Muscle layer of duodenum (tissue), 2 donors: ENCODE data around the gene ZNF345.

Experiments
- H3K27ac ChIP-seq: one replicate; pipeline ENCODE4 v1.7.0; 2013; ENCODE audit warnings: mild to moderate bottlenecking, low read length
- H3K27me3 ChIP-seq: one replicate; pipeline ENCODE4 v1.7.0; 2013; ENCODE audit warnings: low read depth, mild to moderate bottlenecking, control low read depth, low read length
- H3K36me3 ChIP-seq, 2 donors: one replicate each; pipeline ENCODE4 v1.7.0; 2013; ENCODE audit warnings: low read length in 2 of 2, control low read depth in 1 of 2, mild to moderate bottlenecking in 1 of 2; ENCODE audit not compliant: insufficient read depth in 2 of 2, control insufficient read depth in 1 of 2
- H3K4me1 ChIP-seq, 2 donors: one replicate each; pipeline ENCODE4 v1.7.0; 2013; ENCODE audit warnings: low read length in 2 of 2, mild to moderate bottlenecking in 2 of 2, control low read depth in 1 of 2, moderate library complexity in 1 of 2; ENCODE audit not compliant: insufficient read depth in 2 of 2, control insufficient read depth in 1 of 2
- H3K4me3 ChIP-seq, 2 donors: one replicate each; pipeline ENCODE4 v1.7.0; 2013; ENCODE audit warnings: low read length in 2 of 2, low read depth in 1 of 2, mild to moderate bottlenecking in 1 of 2
- H3K9me3 ChIP-seq, 2 donors: one replicate each; pipeline ENCODE4 v1.7.0; 2013; ENCODE audit warnings: low read length in 2 of 2, control low read depth in 1 of 2, mild to moderate bottlenecking in 1 of 2; ENCODE audit not compliant: control insufficient read depth in 1 of 2
- donor health status: healthy.

The ZNF345 gene

GRCh38 chr19:36850559-36851442 is at the start of gene ZNF345:
TSS of gene ZNF345 (plus strand) at chr19:36850876. CDS start at chr19:36876831, 25,955 bp downstream.
- Histone ChIP-seq H3K27ac (peak within 1 kb of the TSS; percentile 94), H3K4me3 (peak within 1 kb of the TSS; percentile 93 to 99), H3K9me3 (peaks cover 10 to 12% of the 10 kb centered on the region in 2 donors), H3K36me3 (peaks cover 8 to 29% of the 10 kb centered on the region in 2 donors), H3K27me3 (no peaks in the 10 kb centered on the region), H3K4me1 (peaks cover 4 to 8% of the 10 kb centered on the region in 2 donors)

- H3K36me3 ChIP-seq = peaks cover 16 to 91% of the 10 kb centered on the region in 2 donors
- peak overlapping the region in 1 of 2 donors; percentile 52 for H3K4me3 ChIP-seq
- no peaks in the 10 kb centered on the region for H3K4me1 ChIP-seq
- peaks cover 39 to 68% of the 10 kb centered on the region in 2 donors for H3K9me3 ChIP-seq
- H3K27ac ChIP-seq = no peak overlapping the region
- no peaks in the 10 kb centered on the region for H3K27me3 ChIP-seq
Measured at GRCh38 chr19:36805364-36805763, 45.3 kb upstream of the ZNF345 start.

GRCh38 chr19:36807029-36807428 is 43.6 kb upstream of the ZNF345 start:
- Histone ChIP-seq H3K9me3 (peaks cover 50 to 84% of the 10 kb centered on the region in 2 donors), H3K4me3 (peak overlapping the region in 1 of 2 donors; percentile 52), H3K4me1 (no peaks in the 10 kb centered on the region), H3K27ac (no peak overlapping the region), H3K36me3 (peaks cover 18 to 93% of the 10 kb centered on the region in 2 donors), H3K27me3 (no peaks in the 10 kb centered on the region)

- Histone ChIP-seq H3K36me3 (peaks cover 36 to 95% of the 10 kb centered on the region in 2 donors), H3K4me3 (peak overlapping the region; percentile 32 to 54), H3K27me3 (no peaks in the 10 kb centered on the region), H3K9me3 (peaks cover 77 to 93% of the 10 kb centered on the region in 2 donors), H3K4me1 (no peaks in the 10 kb centered on the region), H3K27ac (no peak overlapping the region)
Measured at GRCh38 chr19:36819130-36819630, 31.5 kb upstream of the ZNF345 start.

GRCh38 chr19:36821758-36822157 is 28.9 kb upstream of the ZNF345 start:
- Histone ChIP-seq H3K27ac (no peak overlapping the region), H3K36me3 (peaks cover 49 to 92% of the 10 kb centered on the region in 2 donors), H3K27me3 (no peaks in the 10 kb centered on the region), H3K4me3 (peak overlapping the region; percentile 16 to 61), H3K9me3 (peaks cover 78 to 93% of the 10 kb centered on the region in 2 donors), H3K4me1 (no peaks in the 10 kb centered on the region)

- Histone ChIP-seq H3K4me1 (peaks cover 7% of the 10 kb centered on the region in 2 donors), H3K36me3 (peaks cover 22 to 65% of the 10 kb centered on the region in 2 donors), H3K4me3 (peak overlapping the region in 1 of 2 donors; percentile 28), H3K27me3 (no peaks in the 10 kb centered on the region), H3K27ac (no peak overlapping the region), H3K9me3 (peaks cover 48 to 76% of the 10 kb centered on the region in 2 donors)
Measured at GRCh38 chr19:36833430-36833829, 17.2 kb upstream of the ZNF345 start.

- Histone ChIP-seq H3K4me3 (peak overlapping the region; percentile 91 to 94), H3K36me3 (peaks cover 9 to 34% of the 10 kb centered on the region in 2 donors), H3K4me1 (peaks cover 7% of the 10 kb centered on the region in 2 donors), H3K27ac (peak overlapping the region; percentile 88), H3K27me3 (no peaks in the 10 kb centered on the region), H3K9me3 (peaks cover 12 to 40% of the 10 kb centered on the region in 2 donors)
Measured at GRCh38 chr19:36837176-36837905, 13.3 kb upstream of the ZNF345 start.

GRCh38 chr19:36837906-36838783 is 12.5 kb upstream of the ZNF345 start, which contains the start of gene ZNF790:
TSS of gene ZNF790 (minus strand) at chr19:36838387. CDS start at chr19:36825619, 12,768 bp downstream.
- peaks cover 7 to 30% of the 10 kb centered on the region in 2 donors for H3K36me3 ChIP-seq
- H3K27ac ChIP-seq = peak within 1 kb of the TSS; percentile 88
- H3K4me1 ChIP-seq = peaks cover 7% of the 10 kb centered on the region in 2 donors
- H3K27me3 ChIP-seq = no peaks in the 10 kb centered on the region
- H3K4me3 ChIP-seq = peak within 1 kb of the TSS; percentile 91 to 94
- H3K9me3 ChIP-seq = peaks cover 9 to 36% of the 10 kb centered on the region in 2 donors

GRCh38 chr19:36838784-36839324 is 11.8 kb upstream of the ZNF345 start:
- Histone ChIP-seq H3K36me3 (peaks cover 4 to 27% of the 10 kb centered on the region in 2 donors), H3K9me3 (peaks cover 5 to 33% of the 10 kb centered on the region in 2 donors), H3K4me3 (peak overlapping the region; percentile 91 to 94), H3K4me1 (peaks cover 7% of the 10 kb centered on the region in 2 donors), H3K27ac (peak overlapping the region; percentile 88), H3K27me3 (no peaks in the 10 kb centered on the region)

GRCh38 chr19:36847968-36848367 is 2.7 kb upstream of the ZNF345 start:
- Histone ChIP-seq H3K36me3 (peaks cover 3 to 22% of the 10 kb centered on the region in 2 donors), H3K4me3 (no peak overlapping the region), H3K27ac (no peak overlapping the region), H3K27me3 (no peaks in the 10 kb centered on the region), H3K9me3 (peaks cover 0 to 6% of the 10 kb centered on the region in 2 donors), H3K4me1 (peaks cover 4 to 8% of the 10 kb centered on the region in 2 donors)
